GM12865 (cell line): ENCODE data around the gene RBM33.
"Not testable (repeated sequence)": the region's sequence is repeated elsewhere in the genome, so short reads cannot be mapped to it uniquely, and the experiment has no call there.

Source experiments
- DNase-seq: peaks from one replicate; pipeline ENCODE4 v3.0.0; 2010; ENCODE audit warnings: low read depth
- H3K4me3 ChIP-seq: 2 replicates; pipeline ENCODE4 v1.5.1; 2011; ENCODE audit warnings: mild to moderate bottlenecking, low read depth, low read length, control low read depth
- TF ChIP-seq, protein P1 (sequence below): IDR thresholded peaks from 2 replicates; pipeline ENCODE4 v1.5.1; 2011; ENCODE audit warnings: low read length, control low read depth, low read depth, inconsistent platforms; ENCODE audit not compliant: insufficient read depth; ENCODE audit errors: missing control alignments

The RBM33 gene

DNA sequence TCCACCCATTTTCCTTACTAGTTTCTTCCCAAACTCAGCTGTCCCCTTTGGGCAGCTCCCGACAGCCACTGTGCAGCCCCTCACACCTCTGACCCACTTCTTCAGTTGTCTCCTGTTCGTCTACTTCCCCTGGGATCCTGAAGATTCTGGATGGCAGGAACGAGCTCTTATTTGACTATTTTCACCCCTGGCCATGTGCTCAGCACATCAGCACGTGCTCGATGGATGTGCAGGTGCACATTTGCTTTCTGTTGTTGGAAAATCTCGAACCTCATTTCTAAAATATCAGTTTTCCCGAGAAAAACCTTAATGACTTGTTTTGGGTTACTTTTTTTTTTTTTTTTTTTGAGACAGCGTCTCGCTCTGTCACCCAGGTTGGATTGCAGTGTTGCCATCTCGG lies 31.8 kb upstream of the RBM33 start:
- TF ChIP-seq, protein P1, sequence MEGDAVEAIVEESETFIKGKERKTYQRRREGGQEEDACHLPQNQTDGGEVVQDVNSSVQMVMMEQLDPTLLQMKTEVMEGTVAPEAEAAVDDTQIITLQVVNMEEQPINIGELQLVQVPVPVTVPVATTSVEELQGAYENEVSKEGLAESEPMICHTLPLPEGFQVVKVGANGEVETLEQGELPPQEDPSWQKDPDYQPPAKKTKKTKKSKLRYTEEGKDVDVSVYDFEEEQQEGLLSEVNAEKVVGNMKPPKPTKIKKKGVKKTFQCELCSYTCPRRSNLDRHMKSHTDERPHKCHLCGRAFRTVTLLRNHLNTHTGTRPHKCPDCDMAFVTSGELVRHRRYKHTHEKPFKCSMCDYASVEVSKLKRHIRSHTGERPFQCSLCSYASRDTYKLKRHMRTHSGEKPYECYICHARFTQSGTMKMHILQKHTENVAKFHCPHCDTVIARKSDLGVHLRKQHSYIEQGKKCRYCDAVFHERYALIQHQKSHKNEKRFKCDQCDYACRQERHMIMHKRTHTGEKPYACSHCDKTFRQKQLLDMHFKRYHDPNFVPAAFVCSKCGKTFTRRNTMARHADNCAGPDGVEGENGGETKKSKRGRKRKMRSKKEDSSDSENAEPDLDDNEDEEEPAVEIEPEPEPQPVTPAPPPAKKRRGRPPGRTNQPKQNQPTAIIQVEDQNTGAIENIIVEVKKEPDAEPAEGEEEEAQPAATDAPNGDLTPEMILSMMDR = no peak
- no peak for DNase-seq
- no peak overlapping the region for H3K4me3 ChIP-seq

DNA sequence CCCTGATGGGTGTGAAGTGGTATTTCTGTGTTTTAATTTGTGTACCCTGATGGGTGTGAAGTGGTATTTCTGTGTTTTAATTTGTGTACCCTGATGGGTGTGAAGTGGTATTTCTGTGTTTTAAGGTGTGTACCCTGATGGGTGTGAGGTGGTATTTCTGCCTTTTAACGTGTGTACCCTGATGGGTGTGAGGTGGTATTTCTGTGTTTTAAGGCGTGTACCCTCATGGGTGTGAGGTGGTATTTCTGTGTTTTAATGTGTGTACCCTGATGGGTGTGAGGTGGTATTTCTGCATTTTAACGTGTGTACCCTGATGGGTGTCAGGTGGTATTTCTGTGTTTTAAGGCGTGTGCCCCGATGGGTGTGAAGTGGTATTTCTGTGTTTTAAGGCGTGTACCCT lies 29.4 kb upstream of the RBM33 start:
- not testable (repeated sequence) for H3K4me3 ChIP-seq, DNase-seq

DNA sequence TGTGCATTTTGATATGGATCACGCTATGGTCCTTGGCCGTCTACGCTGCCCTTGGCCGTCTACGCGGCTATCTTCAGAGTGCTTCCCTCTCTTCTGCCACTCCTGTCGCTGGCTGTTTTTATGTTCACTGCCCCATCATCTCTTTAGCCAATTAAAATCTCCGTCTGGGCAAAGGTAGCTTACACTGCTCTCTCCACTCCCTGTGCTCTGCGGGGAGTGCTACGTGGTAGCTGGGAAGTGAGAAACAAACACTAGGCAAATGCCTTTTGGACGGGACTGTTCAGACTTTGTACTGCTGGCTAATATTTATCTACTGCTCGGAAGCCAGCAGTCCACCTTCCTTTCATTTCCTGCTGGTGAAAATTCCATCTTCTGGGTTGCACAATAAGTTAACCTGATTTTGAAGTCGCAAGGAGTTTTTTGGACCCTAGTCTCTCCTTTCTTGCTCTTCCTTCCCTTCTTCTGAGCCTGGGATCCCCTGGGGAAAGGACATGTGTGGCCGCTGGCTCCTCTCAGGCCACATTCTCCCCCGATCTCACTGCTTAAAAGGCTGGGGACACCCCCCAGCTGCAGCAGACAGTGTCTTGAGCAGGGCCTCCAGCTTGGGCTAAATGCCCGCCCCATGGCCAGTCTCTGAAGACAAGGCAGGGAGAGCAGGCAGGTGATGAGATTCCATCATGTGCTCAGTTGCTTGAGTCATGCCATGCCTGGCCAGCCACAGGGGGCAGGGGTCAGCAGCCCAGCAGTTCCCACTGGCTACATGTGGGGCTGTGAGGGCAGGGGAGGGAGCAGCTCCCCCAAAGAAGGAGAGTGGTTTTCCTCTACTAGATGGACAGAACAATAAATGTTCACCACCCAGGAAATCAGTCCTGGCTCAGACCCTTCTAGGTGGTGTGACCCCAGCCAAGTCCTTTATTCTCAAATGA lies 25.5 kb upstream of the RBM33 start:
- no peak overlapping the region for H3K4me3 ChIP-seq
- TF ChIP-seq, protein P1 = no peak
- no peak for DNase-seq

DNA sequence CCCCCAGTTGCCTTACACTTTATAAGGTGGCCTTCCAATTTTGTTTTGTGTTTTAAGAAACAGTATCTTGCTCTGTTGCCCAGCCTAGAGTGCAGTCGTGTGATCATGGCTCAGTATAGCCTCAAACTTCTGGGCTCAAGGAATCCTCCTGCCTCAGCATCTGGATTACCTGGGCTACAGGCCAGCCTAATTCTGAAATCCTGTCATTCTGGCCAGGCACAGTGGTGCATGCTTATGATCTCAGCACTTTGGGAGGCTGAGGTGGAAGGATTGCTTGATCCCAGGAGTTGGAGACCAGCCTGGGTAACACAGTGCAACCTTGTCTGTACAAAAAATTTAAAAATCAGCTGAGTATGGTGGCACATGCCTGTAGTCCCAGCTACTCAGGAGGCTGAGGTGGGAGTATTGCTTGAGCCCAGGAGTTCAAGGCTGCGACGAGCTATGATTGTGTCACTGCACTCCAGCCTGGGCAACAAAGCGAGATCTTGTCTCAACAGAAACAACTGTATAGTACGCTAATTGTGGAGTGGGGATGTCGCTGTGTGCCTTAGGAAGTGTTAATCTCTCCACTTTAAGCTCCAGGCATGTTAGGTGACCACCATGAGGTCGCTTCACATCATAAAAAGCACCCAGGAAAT lies 24.7 kb upstream of the RBM33 start:
- no peak overlapping the region for H3K4me3 ChIP-seq
- DNase-seq = no peak
- TF ChIP-seq, protein P1 = no peak

DNA sequence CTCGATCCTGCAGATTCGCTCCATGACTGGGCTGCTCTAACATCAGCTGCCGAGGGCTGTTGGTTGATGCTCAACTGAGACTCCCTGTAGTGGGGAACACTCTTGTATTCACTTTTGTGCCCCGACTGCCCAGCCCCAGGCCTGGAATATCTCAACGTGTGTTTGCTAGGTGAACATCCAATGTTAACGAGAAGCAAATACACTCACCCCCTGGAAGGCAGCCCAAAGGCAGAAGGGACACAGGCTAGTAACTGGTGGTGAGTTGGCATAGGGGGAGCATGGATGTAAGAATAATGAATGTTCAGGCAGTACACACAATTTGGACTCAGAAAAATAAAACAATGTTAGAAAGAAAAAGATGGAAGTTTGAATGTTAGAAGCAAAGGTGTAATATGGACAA lies 24.0 kb upstream of the RBM33 start:
- H3K4me3 ChIP-seq = no peak overlapping the region
- DNase-seq = no peak
- TF ChIP-seq, protein P1 = no peak

DNA sequence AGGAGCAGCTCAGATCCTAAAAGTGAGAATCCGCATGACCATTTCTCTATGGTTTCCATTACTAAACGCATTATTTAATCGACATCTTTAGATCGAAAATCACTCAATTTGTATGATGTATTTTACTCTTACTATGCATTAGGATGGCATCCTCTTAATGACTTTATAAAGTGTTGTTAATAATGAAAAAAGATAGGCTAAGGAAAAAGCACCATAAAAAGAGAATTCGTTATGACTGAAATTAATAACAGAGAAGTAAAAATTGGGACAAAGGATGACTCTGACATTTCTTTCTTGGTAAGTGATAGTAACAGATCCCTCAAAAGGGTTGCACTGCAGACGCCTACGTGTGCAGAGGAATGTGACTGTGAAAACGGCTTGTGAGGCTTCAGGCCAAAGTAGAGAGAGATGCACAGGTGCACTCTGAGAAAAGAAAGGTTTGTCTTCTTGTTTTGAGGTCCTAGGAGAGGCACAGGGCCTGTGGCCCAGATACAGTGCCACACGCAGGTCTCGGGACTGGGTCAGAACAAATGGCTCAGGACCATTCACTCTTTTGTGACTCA lies 23.0 kb upstream of the RBM33 start:
- H3K4me3 ChIP-seq = no peak overlapping the region
- TF ChIP-seq, protein P1 = no peak
- DNase-seq = no peak

DNA sequence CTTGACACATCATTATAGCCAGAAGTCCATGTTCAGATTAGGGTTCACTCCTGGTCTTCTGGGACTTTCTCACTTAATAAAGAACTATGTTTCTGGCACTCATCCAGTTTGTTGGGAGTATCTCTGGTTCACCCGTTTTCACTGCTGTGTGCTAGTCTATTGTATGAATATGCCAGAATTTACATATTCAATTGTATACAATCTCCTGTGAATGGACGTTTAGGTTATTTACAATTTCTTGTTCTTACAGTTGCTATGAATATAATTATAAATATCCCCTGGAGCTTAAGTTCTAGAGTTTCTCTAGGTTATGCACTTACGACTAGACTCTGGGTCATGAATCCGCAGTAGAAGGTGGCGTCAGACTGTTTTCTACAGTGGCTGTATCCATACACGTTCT lies 20.0 kb upstream of the RBM33 start:
- TF ChIP-seq, protein P1 = no peak
- H3K4me3 ChIP-seq = no peak overlapping the region
- DNase-seq = no peak
